ELR (cell line): Measurements from ENCODE around the gene PHF12.
A peak's percentile ranks its signal among the peaks of the same experiment; 100 is the strongest.
"Not testable (repeated sequence)": the region's sequence is repeated elsewhere in the genome, so short reads cannot be mapped to it uniquely, and the experiment has no call there.

ENCODE experiments used
- DNase-seq: peaks from one replicate; pipeline ENCODE4 v3.0.0-alpha.2; 2015; ENCODE audit warnings: low read depth

PHF12 gene

DNA sequence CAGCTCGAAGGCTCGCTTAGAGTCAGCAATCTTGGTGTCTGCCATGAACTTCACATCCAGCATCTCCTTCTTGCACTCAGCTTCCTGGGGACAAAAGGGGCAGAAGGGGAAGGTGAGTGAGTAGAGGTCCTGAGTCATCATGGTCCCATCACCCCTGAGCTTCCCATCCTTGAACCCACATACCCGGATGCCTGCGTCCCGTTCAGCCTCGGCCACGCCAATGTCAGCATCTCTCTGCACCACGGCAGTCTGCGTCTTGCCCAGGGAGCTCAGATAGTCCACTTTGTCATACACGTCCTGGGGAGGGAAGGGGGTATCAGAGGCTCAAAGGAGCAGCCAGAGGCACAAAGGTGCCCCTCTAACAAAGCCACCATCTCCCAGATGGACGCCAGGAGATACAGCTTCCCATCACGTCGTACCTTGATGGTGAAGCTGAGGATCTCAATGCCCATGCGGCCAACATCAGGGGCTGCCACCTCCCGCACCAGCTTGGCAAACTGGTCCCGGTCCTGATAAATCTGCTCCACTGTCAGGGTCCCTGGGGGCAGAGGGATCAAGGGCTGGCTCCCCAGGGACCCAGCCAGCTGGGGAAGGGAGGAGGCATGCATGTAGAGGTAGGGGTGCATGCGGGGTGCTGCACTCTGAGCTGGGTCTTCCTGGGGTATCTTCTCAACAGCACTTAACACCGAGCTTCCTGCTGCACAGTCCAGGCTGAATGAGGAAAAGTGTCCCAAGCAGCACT lies 69.0 kb downstream of the PHF12 start:
- DNase-seq: no peak

DNA sequence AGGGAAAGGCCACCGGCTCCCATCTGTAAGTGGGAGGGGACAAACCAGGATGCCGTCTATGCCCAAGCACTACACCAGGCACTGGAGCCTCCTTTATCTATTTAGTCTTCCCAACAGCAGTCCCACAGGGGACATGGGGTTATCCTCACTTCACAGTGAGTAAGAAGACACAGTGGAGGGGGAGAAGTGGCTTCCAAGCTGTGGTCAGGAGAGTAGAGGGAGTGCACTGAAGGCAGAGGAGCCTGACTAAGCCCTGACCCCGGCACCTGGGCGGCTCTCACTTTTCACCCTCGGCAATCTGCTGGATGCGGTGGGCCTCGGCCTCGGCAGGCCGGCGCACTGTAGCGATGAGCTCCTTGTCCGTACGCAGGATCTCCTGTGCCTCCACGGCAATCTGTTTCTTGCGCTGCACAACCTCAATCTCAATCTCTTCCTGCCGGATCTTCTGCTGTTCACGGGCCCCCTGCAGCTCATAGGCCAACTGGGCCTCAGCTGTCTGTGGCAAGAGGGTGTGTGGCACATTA lies 69.7 kb downstream of the PHF12 start:
- DNase-seq: no peak

DNA sequence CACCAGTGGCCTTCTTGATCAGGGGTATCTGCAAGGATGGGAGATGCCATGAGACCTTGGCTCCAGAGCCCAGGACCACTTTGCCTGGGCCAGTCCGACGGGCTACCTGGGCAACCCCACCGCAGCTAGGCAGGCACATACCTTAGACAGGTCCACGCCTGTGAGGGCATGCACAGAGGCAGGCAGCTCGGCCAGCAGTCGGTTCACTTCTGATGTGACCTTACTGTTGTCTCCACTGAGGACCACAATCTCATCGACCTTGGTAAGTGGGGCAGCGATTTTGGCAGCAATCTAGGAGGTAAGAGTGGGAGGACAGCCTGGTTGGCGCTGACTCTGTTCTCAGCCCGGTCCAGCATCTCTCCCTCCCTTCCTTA lies 70.8 kb downstream of the PHF12 start:
- DNase-seq: no peak

GRCh38 chr17:28879886-28880571 lies 71.3 kb downstream of the PHF12 start:
- no peak for DNase-seq

- DNase-seq: peak; percentile 62
These were observed 72.3 kb downstream of the PHF12 start for GRCh38 chr17:28878981-28879380.

GRCh38 chr17:28878158-28878910 lies 73.0 kb downstream of the PHF12 start:
- peak; percentile 68 for DNase-seq

- not testable (repeated sequence) for DNase-seq
These were observed 74.1 kb downstream of the PHF12 start for GRCh38 chr17:28877150-28877711.

DNA sequence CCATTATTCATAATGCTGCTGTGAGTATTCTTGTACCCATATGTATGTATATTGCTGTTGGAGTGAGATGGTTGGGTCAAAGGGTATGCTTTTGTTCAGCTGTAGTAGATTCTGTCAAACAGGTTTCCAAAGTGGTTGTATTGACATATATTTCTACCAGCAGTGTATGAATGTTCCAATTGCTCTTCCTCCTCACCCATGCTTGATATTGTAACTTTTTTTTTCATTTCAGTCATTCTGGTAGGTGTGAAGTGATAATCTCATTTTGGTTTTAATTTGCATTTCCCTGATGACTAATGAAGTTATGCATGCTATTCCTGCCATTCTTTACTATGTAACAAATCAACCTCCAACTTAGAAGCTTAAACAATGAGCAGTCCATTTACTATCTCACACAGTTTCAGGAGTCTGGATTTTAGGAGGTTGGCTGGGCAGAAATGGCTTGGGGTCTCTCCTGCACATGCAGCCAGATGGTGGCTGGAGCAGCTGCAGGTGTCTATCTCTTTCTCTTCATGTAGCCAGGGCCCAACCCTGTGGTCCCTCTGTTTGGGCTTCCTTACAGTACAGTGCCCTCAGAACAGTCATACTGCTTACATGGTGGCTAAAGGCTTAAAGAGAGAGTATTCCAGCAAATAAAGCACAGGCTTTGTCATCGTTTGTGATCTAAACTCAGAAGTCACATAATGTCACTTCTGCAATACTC lies 75.3 kb downstream of the PHF12 start:
- no peak for DNase-seq

- no peak for DNase-seq
These were observed 76.6 kb downstream of the PHF12 start for GRCh38 chr17:28874750-28875149.

- DNase-seq: no peak
These were observed 77.5 kb downstream of the PHF12 start for GRCh38 chr17:28873839-28874238.

GRCh38 chr17:28871056-28871579 lies 80.2 kb downstream of the PHF12 start:
- DNase-seq: no peak

- DNase-seq: no peak
These were observed 84.0 kb downstream of the PHF12 start for GRCh38 chr17:28867276-28867675.

- peak; percentile 42 for DNase-seq
These were observed 85.2 kb downstream of the PHF12 start for GRCh38 chr17:28865946-28866752.

DNA sequence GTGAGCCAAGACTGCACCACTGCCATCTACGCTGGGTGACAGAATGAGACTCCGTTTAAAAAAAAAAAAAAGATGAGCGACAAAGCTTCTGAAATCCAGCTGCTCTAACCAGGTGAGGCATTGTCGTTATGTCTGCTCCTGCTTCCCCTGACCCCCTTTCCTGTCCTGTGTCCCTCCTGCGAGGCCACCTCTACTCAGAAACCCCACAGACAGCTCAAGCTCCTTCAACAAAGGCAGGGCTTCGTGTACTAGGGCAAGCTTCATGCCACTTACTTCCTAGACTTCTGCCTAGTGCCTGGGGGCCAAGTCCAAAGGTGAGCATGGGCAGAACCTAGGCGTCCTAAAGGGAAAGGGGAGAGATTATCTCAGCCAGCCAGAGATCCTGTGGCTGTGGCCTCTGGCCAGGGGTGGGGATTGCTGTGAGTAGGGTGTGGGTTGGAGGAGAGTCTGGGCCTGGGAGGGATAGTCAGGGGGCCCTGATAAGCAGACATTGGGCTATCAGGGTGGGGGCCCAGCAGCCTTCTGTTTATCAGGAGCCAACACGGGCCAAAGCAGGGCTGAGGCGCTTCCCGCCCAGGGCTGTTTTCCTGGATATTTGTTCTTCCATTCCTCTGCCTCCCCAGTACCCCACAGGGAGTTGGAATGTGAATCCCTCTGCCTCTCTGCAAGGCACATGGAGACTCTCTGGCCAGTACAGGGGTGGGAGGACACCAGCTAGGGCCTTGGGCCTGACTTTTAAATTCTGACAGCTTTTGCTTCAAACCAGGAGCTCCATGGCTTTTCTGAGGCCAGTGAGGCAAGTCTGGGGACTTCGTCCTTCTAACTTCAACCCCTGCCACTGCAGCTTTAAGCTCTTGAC lies 86.1 kb downstream of the PHF12 start:
- DNase-seq: no peak

- DNase-seq: no peak
These were observed 87.4 kb downstream of the PHF12 start for GRCh38 chr17:28863953-28864352.

- DNase-seq: no peak
These were observed 88.8 kb downstream of the PHF12 start for GRCh38 chr17:28862561-28862960.

DNA sequence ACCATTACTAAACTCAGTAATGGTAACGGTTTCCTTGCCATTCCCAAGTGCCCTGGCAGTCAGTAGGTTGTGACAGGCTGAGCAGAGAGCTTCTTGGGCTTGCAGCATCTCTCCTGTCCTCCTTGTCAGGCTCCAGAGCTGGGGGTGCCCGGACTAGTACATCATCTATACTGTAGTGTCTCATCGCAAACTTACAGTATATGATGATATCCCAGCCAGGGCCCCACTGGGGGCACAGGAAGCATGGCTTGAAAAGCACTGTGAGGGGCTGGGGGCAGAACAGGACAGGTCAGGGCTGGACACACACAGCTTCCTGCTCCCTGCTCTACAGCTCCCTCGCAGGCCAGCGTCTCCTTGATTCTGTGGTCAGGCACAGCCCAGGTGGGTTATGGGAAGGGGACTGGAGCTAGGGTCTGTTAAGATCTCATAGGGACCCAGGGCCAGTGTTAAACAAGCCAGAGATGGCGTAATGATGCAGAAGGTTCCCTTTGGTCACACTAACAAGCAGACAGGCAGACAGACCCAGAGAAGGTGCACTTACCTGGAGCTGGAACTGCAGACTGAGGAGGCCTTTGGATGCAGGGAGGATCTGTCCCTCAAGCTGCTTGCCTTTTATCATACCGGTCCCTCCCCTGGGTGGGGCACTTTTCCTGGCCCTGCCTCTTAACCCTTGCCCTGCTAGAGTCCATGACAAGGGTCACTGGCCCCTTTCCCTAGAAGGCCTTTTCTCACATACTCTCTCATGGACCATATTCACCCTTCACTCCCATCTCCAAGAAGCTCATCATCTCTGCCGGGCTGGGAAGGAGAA lies 89.7 kb downstream of the PHF12 start:
- DNase-seq: no peak

GRCh38 chr17:28860363-28860808 lies 90.9 kb downstream of the PHF12 start:
- no peak for DNase-seq
